ENCODE results near the gene BLOC1S3.

- no peak for TF ChIP-seq CTCF (IDR thresholded peaks at IDR 0.05)
- no peak for TF ChIP-seq POLR2A (IDR thresholded peaks at IDR 0.05)
These were observed 17.5 kb upstream of the BLOC1S3 start, which contains the start of gene NKPD1 for GRCh38 chr19:45160870-45161737.

All from right lobe of liver (tissue), 4 donors.